Measurements from ENCODE around the gene NDN. TPM values are rescaled to one million over a fixed set of nuclear protein-coding genes. Genes with fewer than 3 reads are reported as not detected.
A peak's percentile ranks its signal among the peaks of the same experiment; 100 is the strongest.

The NDN gene
- total RNA-seq, 6 experiments from 2014 or later = 1.6 to 3.8 (median 2.9) TPM

DNA sequence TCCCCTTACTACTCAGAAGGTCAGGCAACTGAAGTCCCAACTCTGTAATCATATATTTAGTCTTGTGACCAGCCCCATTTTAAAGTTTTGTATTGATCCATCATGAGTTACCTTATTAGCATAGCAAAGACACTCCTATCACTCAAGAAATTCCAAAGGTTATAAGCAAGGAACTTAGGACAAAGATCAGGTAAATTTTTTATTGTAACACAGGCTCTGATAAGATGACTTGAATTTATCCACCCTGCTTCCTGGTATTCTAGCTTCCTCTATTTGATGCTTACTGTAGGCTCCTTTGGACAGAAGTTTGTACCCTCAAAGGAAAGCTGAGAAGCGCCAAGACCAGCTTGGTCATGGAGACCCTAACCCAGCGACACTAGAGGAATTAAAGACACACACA is 8.2 kb upstream of the NDN start:
- no peak overlapping the region for H3K27ac ChIP-seq
- TF ChIP-seq CTCF (IDR thresholded peaks at IDR 0.05) (no peak), POLR2A (IDR thresholded peaks at IDR 0.05) (no peak)
- intact Hi-C loops (cut with DNase I) = no loop called here
- no peak for ATAC-seq
- 30% methylated on average over 2 of the region's 2 CpGs for WGBS (ENCODE audit: insufficient coverage, low coverage, low lambda C conversion rate, missing lambda C conversion rate)
- no peak overlapping the region for H3K4me3 ChIP-seq
- DNase-seq = no peak
- H3K4me1 ChIP-seq = no peaks in the 10 kb centered on the region
- H3K36me3 ChIP-seq = no peaks in the 10 kb centered on the region
- no peaks in the 10 kb centered on the region for H3K9me3 ChIP-seq
- H3K27me3 ChIP-seq = no peaks in the 10 kb centered on the region

DNA sequence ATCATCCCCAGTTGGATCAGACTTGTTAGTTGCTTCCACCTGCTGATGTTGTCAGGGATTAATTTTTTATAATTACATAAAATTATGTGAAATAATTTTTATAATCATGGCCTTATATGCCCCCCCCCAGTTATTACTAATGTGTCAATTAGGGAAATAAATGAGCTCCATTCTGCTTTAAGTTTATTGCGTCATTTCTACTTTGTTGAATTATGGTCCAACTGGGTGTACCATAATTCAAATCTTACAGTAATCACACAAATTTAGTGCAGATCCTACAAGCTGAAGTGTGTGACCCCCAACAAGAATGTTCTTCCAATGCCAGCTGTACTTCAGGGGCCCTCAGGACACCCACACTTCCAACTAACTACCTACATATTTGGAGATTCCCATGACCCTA is 7.5 kb upstream of the NDN start:
- intact Hi-C loops (cut with DNase I) = no loop called here
- ATAC-seq (no peak), DNase-seq (no peak)
- H3K27me3 ChIP-seq = no peaks in the 10 kb centered on the region
- 45% methylated on average over 1 of the region's 1 CpG for WGBS (ENCODE audit: insufficient coverage, low coverage, low lambda C conversion rate, missing lambda C conversion rate)
- TF ChIP-seq POLR2A (IDR thresholded peaks at IDR 0.05) (no peak), CTCF (IDR thresholded peaks at IDR 0.05) (no peak)
- H3K4me3 ChIP-seq = no peak overlapping the region
- H3K27ac ChIP-seq = no peak overlapping the region
- no peaks in the 10 kb centered on the region for H3K36me3 ChIP-seq
- H3K4me1 ChIP-seq = no peaks in the 10 kb centered on the region
- H3K9me3 ChIP-seq = no peaks in the 10 kb centered on the region

DNA sequence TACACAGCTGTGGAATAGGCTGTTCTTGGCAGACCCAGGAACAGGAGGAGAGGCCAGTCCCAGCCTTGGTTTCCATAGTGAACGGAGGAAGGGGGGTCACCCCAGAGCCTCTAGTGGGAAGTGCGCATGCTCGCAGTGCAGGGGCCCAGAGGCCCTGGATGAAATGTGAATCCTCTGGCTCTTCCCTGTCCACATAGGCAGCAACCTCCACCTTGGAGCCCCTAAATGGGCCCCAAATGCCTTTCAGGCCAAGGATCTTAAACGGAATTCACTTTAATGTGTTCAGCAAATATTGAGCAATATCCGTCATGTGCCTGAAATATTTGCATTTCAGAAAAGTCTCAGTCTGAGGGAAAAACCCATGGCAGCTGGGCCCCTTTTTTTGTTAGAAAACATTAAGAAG is 3.3 kb upstream of the NDN start:
- Histone ChIP-seq H3K27me3 (no peaks in the 10 kb centered on the region), H3K4me1 (no peaks in the 10 kb centered on the region), H3K27ac (no peak overlapping the region), H3K4me3 (no peak overlapping the region), H3K9me3 (no peaks in the 10 kb centered on the region), H3K36me3 (no peaks in the 10 kb centered on the region)
- intact Hi-C loops (cut with DNase I) = no loop called here
- DNase-seq (no peak), ATAC-seq (peak in 1 of 4 donors; percentile 46)
- no peak for TF ChIP-seq POLR2A (IDR thresholded peaks at IDR 0.05)
- TF ChIP-seq CTCF (IDR thresholded peaks at IDR 0.05) = no peak
- WGBS (ENCODE audit: insufficient coverage, low coverage, low lambda C conversion rate, missing lambda C conversion rate) = 29% methylated on average over 1 of the region's 5 CpGs

DNA sequence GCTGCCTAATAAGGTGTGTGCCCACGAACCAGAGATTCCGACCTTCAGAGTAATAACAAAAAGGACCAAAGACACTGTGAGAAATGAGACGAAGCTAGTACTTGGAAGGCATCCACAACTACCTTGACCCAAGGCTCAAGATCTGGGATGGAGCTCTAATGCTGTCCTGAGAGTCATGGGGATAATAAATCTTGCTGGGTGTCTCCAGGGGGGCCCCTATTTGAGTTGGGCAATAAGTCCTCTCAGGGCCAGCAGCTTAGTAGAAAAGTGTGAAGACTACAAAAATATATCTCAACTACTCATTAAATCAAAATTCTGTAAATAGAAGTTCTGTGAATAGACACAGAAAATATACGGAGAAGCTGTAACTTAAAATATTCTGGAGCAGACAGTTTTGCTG is 2.9 kb upstream of the NDN start:
- H3K27me3 ChIP-seq = no peaks in the 10 kb centered on the region
- H3K36me3 ChIP-seq = no peaks in the 10 kb centered on the region
- intact Hi-C loops (cut with DNase I) = no loop called here
- no peaks in the 10 kb centered on the region for H3K4me1 ChIP-seq
- H3K9me3 ChIP-seq = no peaks in the 10 kb centered on the region
- H3K27ac ChIP-seq = no peak overlapping the region
- TF ChIP-seq CTCF (IDR thresholded peaks at IDR 0.05) = no peak
- no peak for TF ChIP-seq POLR2A (IDR thresholded peaks at IDR 0.05)
- H3K4me3 ChIP-seq = no peak overlapping the region
- ATAC-seq (no peak), DNase-seq (no peak)
- WGBS (ENCODE audit: insufficient coverage, low coverage, low lambda C conversion rate, missing lambda C conversion rate) = 40% methylated on average over 4 of the region's 4 CpGs
